K562 treated with DMSO at 1 percent for 4 hours (cell line): Measurements from ENCODE around the gene FOXN1. TPM values are rescaled to one million over a fixed set of nuclear protein-coding genes. Genes with fewer than 3 reads are reported as not detected.

Experiments used
- total RNA-seq: library from RNA; unstranded; fragments of 300-600 nt; gene quantifications from 2 replicates; pipeline ENCODE4 v1.2.3, GENCODE V29; 2022; ENCODE audit not compliant: insufficient read depth

FOXN1 gene
- not detected in 2 replicates for total RNA-seq

DNA sequence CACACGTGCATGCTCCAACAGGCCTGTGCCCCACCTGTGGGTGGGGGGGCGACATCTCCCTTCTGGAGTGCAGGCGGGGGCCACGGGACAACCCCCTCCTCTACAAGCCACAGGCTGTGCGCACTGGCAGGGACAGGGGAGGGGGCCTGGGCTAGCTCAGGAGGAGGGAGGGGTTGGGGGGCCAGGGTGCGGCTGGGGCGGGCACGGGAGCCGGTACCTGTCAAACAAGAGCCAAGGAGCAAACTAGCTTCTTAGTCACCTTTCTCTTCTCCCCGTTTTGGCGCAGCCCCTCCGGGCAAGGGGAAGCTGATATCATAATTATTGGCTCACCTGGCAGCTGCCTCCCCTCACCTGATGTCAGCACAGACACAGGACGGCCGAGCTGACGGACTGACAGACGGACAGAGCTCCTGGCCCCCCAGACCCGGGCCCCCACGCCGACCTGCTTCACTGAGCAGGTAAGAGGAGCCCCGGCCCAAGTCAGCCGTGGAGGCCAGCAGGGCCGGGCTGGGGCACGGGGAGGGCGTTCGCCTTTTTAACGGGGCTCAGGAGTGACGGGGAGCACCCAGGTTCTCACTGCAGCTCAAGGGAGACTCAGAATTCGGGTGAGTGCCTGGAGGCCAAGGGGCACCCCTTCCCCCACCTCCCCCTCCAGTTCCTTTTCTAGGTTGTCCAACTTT, at the start of gene FOXN1:
Gene FOXN1, plus strand, starts transcription at position 363 of the 680 bp plus-strand sequence. CDS start 17,622 bp downstream, outside the sequence.

DNA sequence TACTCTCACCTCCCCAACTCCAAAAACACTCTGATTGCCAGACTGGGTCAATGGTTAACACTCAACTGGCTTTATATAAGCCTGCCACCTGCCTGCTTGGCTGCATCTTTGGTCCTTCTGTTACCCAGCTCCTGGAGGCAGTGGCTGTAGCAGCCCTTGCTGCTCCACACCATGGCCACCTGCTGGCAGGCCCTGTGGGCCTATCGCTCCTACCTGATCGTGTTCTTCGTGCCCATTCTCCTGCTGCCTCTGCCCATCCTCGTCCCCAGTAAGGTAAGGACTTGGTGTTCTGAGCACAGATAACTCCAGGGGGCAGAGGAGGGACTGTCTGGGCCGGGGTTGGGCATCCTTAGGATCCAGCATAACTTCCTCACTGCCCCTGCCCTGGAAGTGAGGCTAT, 32.6 kb upstream of the FOXN1 start, which contains the start of gene SLC13A2:
Gene SLC13A2, plus strand, starts transcription at position 103 of the 400 bp plus-strand sequence. Its CDS starts 69 bp downstream, at position 172.

DNA sequence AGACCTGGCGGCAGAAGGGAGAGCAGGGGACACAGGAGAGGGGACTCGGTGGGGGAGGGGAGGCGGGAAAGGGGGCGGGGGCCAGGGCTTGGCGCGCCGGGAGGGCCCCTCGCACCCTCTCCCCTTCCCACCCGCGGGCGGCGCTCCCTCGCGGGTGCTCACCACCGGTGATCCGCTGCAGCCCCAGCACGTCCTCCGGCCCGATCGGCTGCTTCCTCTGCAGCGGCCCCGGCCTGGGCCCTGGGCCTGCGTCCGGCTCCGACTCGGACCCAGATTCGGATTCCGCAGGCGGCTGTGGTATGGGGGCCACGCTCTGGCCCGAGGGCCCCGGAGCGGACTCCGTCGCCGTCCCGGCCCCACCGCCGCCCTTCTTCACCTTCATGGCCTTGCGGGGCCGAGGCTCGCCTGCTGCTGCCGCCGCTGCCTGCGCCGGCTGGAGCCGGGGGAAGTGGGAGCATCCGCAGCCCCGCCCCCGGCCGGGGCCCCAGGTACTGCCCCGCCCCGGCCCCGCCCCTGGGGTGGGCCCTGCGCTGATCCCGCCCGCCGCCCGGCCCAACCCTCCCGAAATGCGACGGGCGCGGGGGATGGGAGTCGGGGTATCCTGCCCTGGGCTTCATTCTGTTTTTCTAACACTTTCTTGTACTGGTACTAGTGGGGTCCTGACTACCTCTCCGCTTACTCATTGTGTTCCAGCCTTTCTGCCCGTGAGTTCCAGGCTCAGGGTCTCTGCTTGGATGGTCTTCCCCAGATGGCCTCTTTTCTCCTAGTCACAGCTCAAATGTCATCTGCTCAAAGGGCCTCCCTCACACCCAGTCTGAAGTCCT, 46.2 kb downstream of the FOXN1 start, which contains the start of gene UNC119:
Gene UNC119, minus strand, starts transcription at position 449 of the 824 bp plus-strand sequence. Its CDS starts 67 bp downstream, at position 382.

DNA sequence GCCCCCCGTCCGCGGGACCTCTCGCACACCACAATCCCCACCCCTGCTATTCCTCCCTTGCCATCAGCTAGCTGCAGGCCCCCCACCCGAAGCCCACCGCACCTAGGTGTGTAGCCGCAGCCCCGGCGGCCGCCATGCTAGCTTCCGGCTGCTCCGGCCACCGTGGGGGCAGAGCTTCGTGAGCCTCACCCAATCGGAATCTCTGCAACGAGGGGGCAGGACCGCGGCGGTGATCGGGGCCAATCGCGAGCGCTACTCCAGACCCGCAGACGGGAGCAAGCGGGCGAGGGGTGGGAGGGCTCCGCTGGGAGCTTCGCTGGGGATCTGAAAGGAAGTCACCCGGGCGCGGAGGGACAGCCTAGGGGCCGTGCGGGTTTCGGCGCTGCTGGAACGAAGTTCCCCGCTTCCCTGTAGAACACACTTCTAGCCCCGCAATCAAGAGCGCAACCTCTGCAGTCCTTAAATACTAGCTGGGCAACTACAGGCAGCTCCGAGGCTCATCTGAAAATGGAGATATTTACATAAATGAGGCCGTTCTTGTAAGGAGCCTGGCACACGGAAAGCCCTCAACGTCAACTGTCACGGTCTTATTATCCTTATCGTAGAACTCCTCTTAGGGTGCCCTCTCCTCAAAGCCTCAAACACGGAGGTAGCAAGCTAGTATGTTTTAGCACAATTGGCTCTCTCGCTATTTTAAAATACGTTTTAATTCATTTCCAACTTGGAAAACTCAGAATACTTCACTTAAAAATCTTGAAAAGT, 65.4 kb downstream of the FOXN1 start, which contains the start of gene PIGS:
Gene PIGS, minus strand, starts transcription at position 164 of the 762 bp plus-strand sequence. Its CDS starts 28 bp downstream, at position 136.

GRCh38 chr17:28576758-28577465, 70.8 kb downstream of the FOXN1 start, which contains the start of gene ALDOC:
Gene ALDOC (minus strand): TSS chr17:28576895. CDS start chr17:28575532, 1,363 bp downstream.

Other genes starting within 250 kb of the FOXN1 start
- gene TMEM97, start 187.1 kb upstream of the FOXN1 start, total RNA-seq = 19.2 and 25.7 TPM in 2 replicates
- gene IFT20, start 170.9 kb upstream of the FOXN1 start, total RNA-seq = 45.9 and 48.3 TPM in 2 replicates
- gene TNFAIP1, start 170.6 kb upstream of the FOXN1 start, total RNA-seq = 10.5 and 16.4 TPM in 2 replicates
- gene POLDIP2, start 148.8 kb upstream of the FOXN1 start, total RNA-seq = 69.0 and 78.3 TPM in 2 replicates
- gene SEBOX, start 141.1 kb upstream of the FOXN1 start, total RNA-seq = not detected in 2 replicates
- 0.47 TPM in 1 of 2 replicates, not detected in the other for gene VTN, start 136.0 kb upstream of the FOXN1 start, total RNA-seq
- gene SARM1, start 134.7 kb upstream of the FOXN1 start, total RNA-seq = 1.3 and 3.2 TPM in 2 replicates
- 1.3 and 2.7 TPM in 2 replicates for gene SLC46A1, start 100.1 kb upstream of the FOXN1 start, total RNA-seq
- not detected in 2 replicates for gene SLC13A2, start 32.7 kb upstream of the FOXN1 start, total RNA-seq
- 29.6 and 34.4 TPM in 2 replicates for gene UNC119, start 46.3 kb downstream of the FOXN1 start, total RNA-seq
- 92.0 and 97.4 TPM in 2 replicates for gene PIGS, start 65.2 kb downstream of the FOXN1 start, total RNA-seq
- 52.1 and 58.6 TPM in 2 replicates for gene ALDOC, start 70.5 kb downstream of the FOXN1 start, total RNA-seq
- gene SPAG5, start 92.7 kb downstream of the FOXN1 start, total RNA-seq = 93.5 and 110 TPM in 2 replicates
- gene RSKR, start 107.8 kb downstream of the FOXN1 start, total RNA-seq = 17.6 and 21.9 TPM in 2 replicates
- gene BLTP2, start 138.8 kb downstream of the FOXN1 start, total RNA-seq = 47.7 and 60.6 TPM in 2 replicates
- 68.5 and 69.2 TPM in 2 replicates for gene SDF2, start 155.6 kb downstream of the FOXN1 start, total RNA-seq
- 54.5 and 61.6 TPM in 2 replicates for gene SUPT6H, start 155.9 kb downstream of the FOXN1 start, total RNA-seq
- 5.4 and 5.6 TPM in 2 replicates for gene PROCA1, start 205.5 kb downstream of the FOXN1 start, total RNA-seq
- gene RAB34, start 211.5 kb downstream of the FOXN1 start, total RNA-seq = not detected in 2 replicates
- gene RPL23A, start 213.6 kb downstream of the FOXN1 start, total RNA-seq = 2,658 and 2,919 TPM in 2 replicates
- gene TLCD1, start 219.9 kb downstream of the FOXN1 start, total RNA-seq = 2.7 and 3.4 TPM in 2 replicates
- 2.2 and 4.7 TPM in 2 replicates for gene NEK8, start 222.4 kb downstream of the FOXN1 start, total RNA-seq
- gene TRAF4, start 237.7 kb downstream of the FOXN1 start, total RNA-seq = 85.7 and 116 TPM in 2 replicates